ENCODE data around the gene CBFA2T3.
"Not testable (repeated sequence)": the region's sequence is repeated elsewhere in the genome, so short reads cannot be mapped to it uniquely, and the experiment has no call there.

The CBFA2T3 gene

GRCh38 chr16:88910284-88911135, 66.5 kb downstream of the CBFA2T3 start:
- DNase-seq = no peak

GRCh38 chr16:88909431-88910210, 67.4 kb downstream of the CBFA2T3 start:
- DNase-seq = no peak

DNA sequence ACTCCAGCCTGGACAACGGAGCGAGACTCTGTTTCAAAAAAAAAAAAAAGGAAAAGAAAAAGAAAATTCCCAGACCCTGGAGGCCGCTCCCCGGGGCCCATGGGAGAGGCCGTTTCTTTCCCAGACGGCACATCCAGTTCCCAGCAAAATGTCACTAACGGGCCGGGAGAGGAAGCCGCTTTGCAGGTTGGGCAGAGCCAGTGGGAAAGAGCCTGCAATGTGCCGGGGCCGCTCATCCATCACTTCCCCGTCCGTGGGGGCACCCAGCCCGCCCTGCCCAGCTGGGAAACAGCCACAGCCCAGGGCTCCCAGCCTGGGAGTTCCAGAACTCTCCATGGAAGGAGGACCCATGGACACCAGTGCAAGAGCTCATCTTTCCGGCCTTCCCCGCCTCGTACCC, 68.7 kb downstream of the CBFA2T3 start:
- DNase-seq = no peak

GRCh38 chr16:88907768-88908167, 69.2 kb downstream of the CBFA2T3 start:
- no peak for DNase-seq

DNA sequence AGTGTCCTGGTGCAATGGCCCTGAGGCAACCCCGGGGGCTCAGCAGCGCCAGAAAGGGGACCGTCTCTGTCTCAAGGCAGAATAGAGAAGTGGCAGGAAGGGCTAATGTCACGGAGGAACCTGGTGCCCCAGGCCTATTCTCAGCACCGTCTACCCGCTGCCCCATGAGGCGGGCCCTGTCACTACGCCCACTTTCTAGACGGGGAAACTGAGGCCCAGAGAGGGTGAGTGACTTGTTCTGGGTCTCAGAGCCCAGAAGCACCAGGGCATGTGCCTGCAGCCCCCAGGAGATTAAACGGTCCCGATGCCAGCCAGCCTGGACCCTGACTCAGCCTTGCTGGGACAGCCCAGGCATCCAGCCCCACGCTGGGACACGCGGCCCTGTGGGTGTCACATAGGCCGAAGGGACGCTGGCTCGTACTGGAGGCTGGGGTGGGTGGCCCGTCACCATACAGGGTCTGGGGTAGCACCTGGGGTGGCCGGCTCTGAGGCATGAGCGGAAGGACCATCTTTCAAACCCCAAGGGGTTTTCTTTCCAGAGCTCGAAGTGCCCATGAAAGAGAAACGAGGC, 70.4 kb downstream of the CBFA2T3 start:
- no peak for DNase-seq

- DNase-seq = no peak
These were observed 71.0 kb downstream of the CBFA2T3 start for GRCh38 chr16:88906020-88906419.

DNA sequence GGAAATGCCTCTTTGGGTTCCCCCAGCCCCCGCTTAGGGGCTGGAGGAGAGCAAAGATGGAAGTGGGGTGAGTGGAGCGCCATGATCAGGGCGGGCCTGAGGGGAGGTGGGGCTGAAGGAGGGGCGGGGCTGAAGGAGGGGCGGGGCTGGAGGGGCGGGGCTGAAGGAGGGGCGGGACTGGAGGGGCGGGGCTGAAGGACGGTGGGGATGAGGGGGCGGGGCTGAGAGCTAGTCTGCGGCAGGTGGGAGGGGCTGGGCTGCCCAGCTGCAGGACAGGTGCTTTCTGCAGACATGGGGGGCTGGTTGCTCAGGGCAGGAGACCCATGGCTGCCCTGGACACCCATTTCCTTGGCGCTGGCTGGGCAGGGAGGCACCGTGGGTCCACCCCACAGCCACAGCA, 71.4 kb downstream of the CBFA2T3 start:
- no peak for DNase-seq

GRCh38 chr16:88904676-88905365, 72.2 kb downstream of the CBFA2T3 start:
- no peak for DNase-seq

DNA sequence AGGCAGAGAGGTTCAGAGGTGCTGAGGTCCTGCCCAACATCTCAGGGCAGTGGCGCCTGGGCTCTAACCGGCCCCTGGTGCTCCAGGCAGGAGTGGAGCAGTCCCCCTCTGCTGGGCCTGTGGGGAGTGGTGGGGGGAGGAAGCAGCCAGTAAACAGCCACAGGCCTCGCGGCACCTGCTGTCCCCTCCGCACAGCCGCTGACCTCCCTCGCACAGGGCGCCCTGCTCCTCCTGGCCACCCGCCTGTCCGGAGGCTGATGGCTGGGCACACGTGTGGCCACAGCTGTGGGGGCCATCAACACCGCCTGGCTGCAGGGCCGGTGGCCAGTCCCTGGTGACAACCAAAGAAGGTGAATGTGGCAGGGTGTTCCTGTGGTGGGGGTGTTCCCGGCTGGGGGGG, 73.7 kb downstream of the CBFA2T3 start:
- DNase-seq = no peak

GRCh38 chr16:88902744-88903143, 74.3 kb downstream of the CBFA2T3 start:
- no peak for DNase-seq

DNA sequence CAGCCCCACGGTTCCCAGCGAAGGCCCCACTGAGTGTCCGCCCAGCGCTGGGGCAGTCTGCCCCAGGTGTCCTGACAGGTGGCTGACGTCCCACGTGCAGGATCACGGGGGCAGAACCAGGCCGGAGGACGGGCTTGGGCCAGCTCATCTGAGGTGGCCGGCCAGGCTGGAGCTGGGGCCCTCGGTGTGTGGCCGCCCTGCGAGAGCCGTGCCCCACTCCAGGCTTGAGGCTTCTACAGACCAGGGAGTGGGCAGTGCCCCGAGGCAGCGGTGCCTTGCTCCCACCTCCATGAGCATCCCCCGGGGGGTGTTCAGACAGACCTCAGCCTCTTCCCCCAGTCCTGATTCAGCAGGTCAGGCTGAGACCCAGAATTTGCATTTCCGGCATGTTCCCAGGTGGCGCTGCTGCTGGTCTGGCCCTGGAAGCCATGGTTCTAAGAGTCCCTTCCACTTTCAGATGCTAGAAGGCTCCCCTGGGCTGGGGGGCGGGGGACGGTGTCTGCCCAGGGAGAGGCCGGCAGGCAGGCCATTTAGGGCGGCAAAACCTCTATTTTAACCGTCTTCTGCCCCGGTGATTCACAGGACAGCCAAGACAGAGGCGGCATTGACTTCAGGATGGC, 75.2 kb downstream of the CBFA2T3 start:
- no peak for DNase-seq

DNA sequence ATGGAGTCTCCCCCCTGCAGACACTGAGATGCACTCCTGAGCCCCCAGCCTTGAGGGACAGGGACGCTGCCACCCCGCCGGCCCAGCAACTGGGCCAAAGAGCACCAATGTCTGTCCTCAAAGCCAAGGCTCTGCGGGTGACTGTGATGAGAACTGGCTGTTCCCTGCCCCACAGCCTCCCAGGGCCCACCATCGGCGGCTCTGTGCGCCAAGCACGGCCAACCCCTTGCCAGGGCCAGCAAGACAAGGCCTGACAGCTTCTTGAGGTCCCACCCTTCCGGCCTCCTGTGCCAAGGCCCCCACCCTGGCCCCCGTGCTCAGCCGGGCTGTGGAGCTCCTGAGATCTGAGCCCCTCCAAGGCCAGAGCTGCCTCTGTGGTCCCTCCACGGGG, 76.3 kb downstream of the CBFA2T3 start:
- DNase-seq = no peak

- DNase-seq = no peak
These were observed 76.9 kb downstream of the CBFA2T3 start for GRCh38 chr16:88899901-88900661.

GRCh38 chr16:88897696-88898425, 79.1 kb downstream of the CBFA2T3 start:
- DNase-seq = no peak

DNA sequence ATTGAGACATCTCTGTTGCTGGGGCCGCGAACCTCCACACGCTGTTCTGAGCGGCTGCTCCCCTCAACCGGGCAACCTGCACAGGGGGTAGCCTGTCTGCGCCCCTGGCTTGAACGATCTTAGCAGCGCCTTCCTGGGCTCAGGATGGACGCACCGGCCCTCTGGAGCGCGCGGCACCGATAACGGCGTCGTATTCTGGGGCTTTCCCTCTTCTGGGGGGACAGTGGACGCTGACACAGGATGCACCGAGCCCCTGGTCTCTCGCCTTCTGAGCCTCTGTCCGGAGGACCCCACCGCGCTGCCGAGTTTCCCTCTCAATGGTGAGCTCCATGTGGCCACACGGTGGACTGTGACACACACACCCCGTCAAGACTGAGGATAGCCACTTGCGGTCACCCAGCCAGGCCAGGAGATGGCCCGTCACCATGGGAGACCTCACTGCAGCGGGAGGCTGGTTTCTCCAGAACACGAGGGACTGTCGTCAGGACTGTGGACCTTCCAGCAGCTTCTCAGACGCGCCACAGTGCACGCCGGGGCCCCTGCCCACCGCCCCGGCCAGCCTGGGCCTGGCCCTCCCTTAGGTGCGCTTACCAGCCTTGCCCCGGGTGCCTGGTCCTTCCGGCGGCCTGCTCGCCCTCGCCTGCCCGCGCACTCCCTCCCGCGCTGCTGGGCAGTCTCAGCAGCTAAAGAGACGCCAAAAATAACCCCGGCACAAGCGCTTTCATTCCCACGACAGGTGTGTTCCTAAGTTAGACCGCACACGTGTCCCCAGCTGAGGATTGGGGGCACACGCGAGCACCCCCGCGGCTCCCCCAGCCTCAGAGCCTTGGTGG, 80.6 kb downstream of the CBFA2T3 start:
- no peak for DNase-seq

DNA sequence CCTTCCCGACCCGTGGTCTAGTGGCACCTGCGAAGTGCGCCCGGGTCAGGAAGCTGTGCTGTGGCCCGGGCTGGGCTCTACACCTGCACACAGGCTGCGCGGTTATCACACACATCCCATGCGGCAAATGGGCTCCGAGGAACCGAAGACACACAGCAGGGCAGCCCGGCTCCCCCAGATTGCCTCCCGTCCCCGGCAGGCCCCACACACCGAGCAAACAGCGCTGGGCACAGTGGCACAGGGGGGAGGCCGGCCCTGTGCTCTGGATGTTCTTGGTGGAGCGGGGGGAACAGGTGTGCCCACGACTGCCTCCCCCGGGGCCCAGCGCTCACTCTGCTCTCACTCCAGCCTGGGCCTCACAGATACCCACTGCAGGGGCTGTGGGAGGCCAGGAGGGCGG, 81.7 kb downstream of the CBFA2T3 start:
- no peak for DNase-seq

- DNase-seq = no peak
These were observed 82.2 kb downstream of the CBFA2T3 start for GRCh38 chr16:88894681-88895300.

GRCh38 chr16:88894266-88894665, 82.7 kb downstream of the CBFA2T3 start:
- not testable (repeated sequence) for DNase-seq

Data from nucleus accumbens (tissue), 56 donors.